M059J (cell line): ENCODE data around the gene SMYD2. TPM values are rescaled to one million over a fixed set of nuclear protein-coding genes. Genes with fewer than 3 reads are reported as not detected.
"Not testable (repeated sequence)": the region's sequence is repeated elsewhere in the genome, so short reads cannot be mapped to it uniquely, and the experiment has no call there.

ENCODE experiments used
- DNase-seq: peaks from one replicate; pipeline ENCODE4 v3.0.0-alpha.2; 2012; ENCODE audit warnings: low read depth
- total RNA-seq: library from RNA; depleted of rRNA; stranded (reverse); fragments of >200 nt; shearing (Covaris generic); gene quantifications from 2 replicates; pipeline ENCODE4 v1.2.3, GENCODE V29; 2014

SMYD2 gene
- total RNA-seq, 1 experiment from 2014 or later = 78.8 TPM

GRCh38 chr1:214271995-214272731 is 8.8 kb upstream of the SMYD2 start:
- no peak for DNase-seq

GRCh38 chr1:214272964-214273533 is 7.9 kb upstream of the SMYD2 start:
- DNase-seq = no peak

- not testable (repeated sequence) for DNase-seq
These were observed 5.3 kb upstream of the SMYD2 start for GRCh38 chr1:214275700-214276099.

- DNase-seq = no peak
These were observed 4.2 kb upstream of the SMYD2 start for GRCh38 chr1:214276786-214277185.

- no peak for DNase-seq
These were observed 3.0 kb upstream of the SMYD2 start for GRCh38 chr1:214277704-214278635.

- peak; percentile 59 for DNase-seq
These were observed 456 bp upstream of the SMYD2 start for GRCh38 chr1:214280386-214281020.

- DNase-seq = peak; percentile 78
These were observed 1.0 kb downstream of the SMYD2 start for GRCh38 chr1:214281720-214282629.

- DNase-seq = no peak
These were observed 1.8 kb downstream of the SMYD2 start for GRCh38 chr1:214282630-214283242.

- no peak for DNase-seq
These were observed 4.9 kb downstream of the SMYD2 start for GRCh38 chr1:214285610-214286440.

GRCh38 chr1:214287884-214288283 is 6.9 kb downstream of the SMYD2 start:
- no peak for DNase-seq

GRCh38 chr1:214289574-214290272 is 8.8 kb downstream of the SMYD2 start:
- no peak for DNase-seq

GRCh38 chr1:214290424-214291037 is 9.6 kb downstream of the SMYD2 start:
- DNase-seq = no peak

GRCh38 chr1:214292322-214292721 is 11.4 kb downstream of the SMYD2 start:
- no peak for DNase-seq

- DNase-seq = no peak
These were observed 15.0 kb downstream of the SMYD2 start for GRCh38 chr1:214295934-214296333.

GRCh38 chr1:214296860-214297745 is 16.1 kb downstream of the SMYD2 start:
- DNase-seq = peak; percentile 93

GRCh38 chr1:214300149-214300780 is 19.3 kb downstream of the SMYD2 start:
- no peak for DNase-seq

- no peak for DNase-seq
These were observed 20.6 kb downstream of the SMYD2 start for GRCh38 chr1:214301526-214301925.
